Activated CD4-positive, alpha-beta T cell treated with anti-CD3 and anti-CD28 coated beads for 24 hours (primary cell): ENCODE data around the gene PGM2L1.
"Not testable (repeated sequence)": the region's sequence is repeated elsewhere in the genome, so short reads cannot be mapped to it uniquely, and the experiment has no call there.

ENCODE experiments used
- DNase-seq, 2 donors: peaks; one replicate each; pipeline ENCODE4 v3.0.0-alpha.2; 2020; ENCODE audit warnings: low read depth in 2 of 2

PGM2L1 gene

GRCh38 chr11:74400606-74401005 lies 2.4 kb upstream of the PGM2L1 start:
- DNase-seq: no peak

GRCh38 chr11:74397501-74398243 lies 561 bp downstream of the PGM2L1 start:
- no peak for DNase-seq

DNA sequence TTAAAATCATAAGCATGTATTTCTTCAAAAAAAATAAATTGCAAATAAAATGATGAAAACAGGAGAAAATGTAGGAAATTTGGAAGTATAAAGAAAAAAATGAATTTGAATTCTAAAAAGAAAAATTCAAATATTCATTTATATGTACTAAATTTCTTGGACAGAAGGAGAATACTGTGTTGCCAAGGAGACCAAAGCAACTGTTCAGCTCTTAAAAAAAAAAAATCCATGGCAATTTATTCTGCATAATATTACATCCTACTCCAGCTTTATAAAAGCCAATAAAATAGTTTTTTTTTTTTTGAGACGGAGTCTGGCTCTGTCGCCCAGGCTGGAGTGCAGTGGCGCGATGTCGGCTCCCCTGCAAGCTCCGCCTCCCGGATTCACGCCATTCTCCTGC lies 6.0 kb downstream of the PGM2L1 start:
- DNase-seq: no peak

GRCh38 chr11:74391193-74391592 lies 7.0 kb downstream of the PGM2L1 start:
- DNase-seq: no peak

DNA sequence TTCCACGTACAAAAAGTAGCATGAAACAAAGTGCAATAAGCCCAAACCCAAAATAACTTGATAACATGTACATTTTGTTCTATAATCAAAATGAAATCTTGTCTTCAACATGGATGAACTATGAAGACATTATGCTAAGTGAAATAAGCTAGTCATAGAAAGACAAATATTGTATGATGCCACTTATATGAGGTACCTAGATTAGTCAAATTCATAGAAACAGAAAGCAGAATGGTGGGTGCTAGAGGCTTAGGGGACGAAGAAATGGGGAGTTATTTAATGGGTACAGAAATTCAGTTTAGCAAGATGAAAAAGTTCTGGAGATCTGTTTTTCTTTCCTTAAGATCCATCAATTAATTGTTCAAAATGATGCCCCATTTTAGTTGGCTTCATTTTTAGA lies 7.5 kb downstream of the PGM2L1 start:
- DNase-seq: no peak

DNA sequence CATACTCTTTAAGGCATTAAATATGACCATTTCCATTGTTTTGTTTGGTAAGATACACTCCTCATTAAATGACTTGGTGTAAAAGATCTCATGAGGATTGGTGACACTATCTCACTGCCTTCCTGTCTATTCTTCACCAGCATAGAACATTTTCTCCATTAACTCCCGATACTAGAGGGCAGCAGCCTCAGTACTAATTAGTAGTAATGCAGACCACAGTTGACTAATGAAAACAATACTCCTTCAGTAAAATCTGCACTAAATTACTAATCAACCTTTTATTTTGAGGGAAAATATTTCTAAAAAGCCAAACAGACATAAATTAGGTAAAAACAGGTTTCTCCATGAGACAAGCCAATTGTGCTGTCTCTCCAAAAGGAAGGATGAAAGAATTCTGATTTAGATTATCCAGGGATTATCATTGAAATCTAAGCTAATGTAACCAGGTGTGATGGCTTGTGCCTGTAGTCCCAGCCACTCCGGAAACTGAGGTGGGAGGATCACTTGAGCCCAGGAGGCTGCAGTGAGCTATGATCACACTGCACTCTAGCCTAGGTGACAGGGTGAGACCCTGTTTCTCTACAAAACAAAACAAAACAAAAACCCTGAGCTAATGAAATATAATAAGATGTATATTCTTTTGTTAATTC lies 9.4 kb downstream of the PGM2L1 start:
- DNase-seq: peak; percentile 45 to 72

- no peak for DNase-seq
Measured at GRCh38 chr11:74384641-74385040, 13.6 kb downstream of the PGM2L1 start.

DNA sequence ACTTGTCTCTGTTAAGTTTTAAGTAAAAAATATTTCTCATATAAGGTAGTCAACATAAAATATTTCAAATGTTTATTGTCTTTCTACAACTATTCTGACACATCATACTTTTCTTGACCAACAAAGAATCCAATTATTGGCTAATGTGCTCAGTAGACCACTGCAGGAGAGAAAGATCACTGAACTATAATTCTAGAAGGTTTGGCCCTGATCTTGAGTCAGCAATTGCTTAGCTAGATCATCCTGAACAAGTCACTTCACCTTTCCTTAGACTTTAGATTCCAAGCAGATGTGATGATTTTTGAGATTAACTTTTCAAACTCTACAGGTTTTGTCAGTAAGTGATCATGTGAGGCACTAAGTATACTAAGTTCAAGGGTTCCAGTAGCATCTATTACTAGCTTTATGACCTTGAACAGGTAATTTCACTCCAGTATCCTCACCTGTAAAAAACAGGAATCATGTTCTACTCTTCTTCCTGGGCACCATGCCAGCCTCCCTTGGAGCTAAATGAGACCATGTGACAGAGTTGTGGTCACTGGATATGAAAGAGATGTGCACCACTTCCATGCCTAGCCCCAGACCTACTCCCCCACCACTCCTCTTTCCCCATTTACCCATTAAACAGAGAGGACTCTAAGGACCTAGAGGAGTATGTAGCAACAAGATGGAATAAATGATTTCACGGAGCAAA lies 17.3 kb downstream of the PGM2L1 start:
- no peak for DNase-seq

GRCh38 chr11:74377689-74378088 lies 20.5 kb downstream of the PGM2L1 start:
- DNase-seq: no peak

DNA sequence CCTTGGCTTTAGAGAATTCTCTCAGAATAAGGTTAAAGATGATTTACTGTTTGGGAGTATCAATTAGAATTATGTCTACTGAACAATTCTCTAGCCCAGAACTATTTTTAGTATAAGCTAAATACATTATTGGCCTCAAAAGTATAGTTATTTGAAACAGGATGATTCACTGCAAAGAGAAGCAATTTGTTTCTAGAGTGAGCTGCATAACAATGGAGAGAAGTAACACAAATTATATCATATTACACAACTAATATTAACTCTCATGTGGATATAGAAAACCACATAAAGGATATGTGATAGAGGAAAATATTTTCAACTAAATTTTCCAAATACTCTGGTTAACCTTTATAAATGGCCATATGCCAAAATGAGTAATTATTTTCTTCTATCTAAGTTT lies 24.9 kb downstream of the PGM2L1 start:
- DNase-seq: no peak

GRCh38 chr11:74371269-74372052 lies 26.8 kb downstream of the PGM2L1 start:
- no peak for DNase-seq

DNA sequence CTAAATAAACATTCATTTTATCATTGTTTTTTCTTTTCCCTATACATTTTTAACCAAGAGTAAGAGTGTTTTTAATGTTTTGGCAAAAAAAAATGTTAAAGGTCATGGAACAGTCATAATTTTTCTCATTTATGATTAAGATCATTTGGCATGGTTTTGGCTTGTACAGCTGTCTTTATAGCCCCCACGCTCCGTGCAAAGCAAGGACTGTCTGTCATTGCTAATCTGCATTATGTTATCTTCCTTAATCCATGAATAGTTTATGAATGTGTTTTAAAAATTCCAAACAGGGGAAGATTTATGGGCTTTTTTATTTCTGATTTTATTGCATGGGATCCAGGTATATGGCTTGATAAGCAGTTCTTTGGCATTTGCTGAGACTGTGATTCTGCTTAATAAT lies 28.1 kb downstream of the PGM2L1 start:
- no peak for DNase-seq

- no peak for DNase-seq
Measured at GRCh38 chr11:74367881-74368280, 30.4 kb downstream of the PGM2L1 start.

GRCh38 chr11:74366576-74366975 lies 31.7 kb downstream of the PGM2L1 start:
- DNase-seq: no peak

GRCh38 chr11:74365805-74366204 lies 32.4 kb downstream of the PGM2L1 start:
- not testable (repeated sequence) for DNase-seq

- DNase-seq: no peak
Measured at GRCh38 chr11:74357449-74357848, 40.8 kb downstream of the PGM2L1 start.

- no peak for DNase-seq
Measured at GRCh38 chr11:74355626-74356025, 42.6 kb downstream of the PGM2L1 start.

DNA sequence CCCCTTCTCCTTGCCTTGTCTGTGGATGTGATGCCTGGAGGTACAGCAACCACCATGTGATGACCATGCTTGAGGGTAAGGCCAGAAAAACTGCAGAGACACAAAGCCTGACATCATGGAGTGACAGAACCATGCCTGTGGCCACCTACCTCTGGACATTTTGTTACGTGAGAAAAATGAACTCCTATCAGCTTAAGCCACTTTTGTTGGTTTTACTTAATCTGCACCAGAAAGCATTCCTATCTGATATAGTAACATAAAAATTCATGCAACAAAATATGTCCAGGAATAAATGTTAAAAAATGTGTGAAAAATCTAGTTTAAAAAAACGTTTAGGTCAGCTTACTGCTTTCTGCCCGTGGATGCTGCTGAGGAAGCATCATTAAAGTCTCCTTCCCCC lies 44.2 kb downstream of the PGM2L1 start:
- DNase-seq: no peak

- DNase-seq: no peak
Measured at GRCh38 chr11:74347381-74347780, 50.9 kb downstream of the PGM2L1 start.

DNA sequence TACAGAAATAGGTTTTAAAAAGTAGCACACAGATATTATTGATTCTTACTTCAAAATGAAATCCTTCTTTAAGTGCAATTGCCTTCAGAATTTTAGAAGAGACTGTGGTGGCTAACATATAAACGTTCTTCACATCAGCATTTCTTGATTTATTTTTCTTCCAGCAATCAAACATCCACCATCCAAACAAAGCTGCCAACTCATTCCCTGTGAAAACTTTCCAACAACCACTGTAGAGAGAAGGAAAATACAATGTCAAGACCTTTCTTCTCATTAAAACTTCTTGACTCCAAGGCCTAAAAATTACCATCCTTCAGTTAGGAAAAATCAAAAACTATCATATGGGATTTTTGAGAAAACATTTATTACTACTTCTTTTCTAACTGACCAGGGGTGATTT lies 52.8 kb downstream of the PGM2L1 start:
- DNase-seq: no peak

DNA sequence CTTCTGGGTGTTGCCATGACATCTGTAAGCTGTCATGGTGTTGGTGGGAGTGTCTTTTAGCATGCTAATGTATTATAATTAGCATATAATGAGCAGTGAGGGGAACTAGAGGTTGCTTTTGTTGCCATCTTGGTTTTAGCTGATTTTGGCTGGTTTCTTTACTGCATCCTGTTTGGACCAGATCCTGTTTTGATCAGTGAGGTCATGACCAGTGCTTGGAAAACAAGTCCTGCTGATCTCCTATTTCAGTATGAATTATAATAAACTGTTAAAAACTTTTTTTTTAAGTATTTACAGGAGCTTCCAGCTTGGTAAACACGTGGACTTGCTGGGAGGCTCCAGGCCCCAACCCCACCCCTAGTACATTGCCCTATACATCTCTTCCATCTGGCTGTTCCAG lies 56.3 kb downstream of the PGM2L1 start:
- no peak for DNase-seq

GRCh38 chr11:74339619-74340018 lies 58.6 kb downstream of the PGM2L1 start:
- no peak for DNase-seq
